Measurements from ENCODE around the gene PLPP4.

PLPP4 gene

DNA sequence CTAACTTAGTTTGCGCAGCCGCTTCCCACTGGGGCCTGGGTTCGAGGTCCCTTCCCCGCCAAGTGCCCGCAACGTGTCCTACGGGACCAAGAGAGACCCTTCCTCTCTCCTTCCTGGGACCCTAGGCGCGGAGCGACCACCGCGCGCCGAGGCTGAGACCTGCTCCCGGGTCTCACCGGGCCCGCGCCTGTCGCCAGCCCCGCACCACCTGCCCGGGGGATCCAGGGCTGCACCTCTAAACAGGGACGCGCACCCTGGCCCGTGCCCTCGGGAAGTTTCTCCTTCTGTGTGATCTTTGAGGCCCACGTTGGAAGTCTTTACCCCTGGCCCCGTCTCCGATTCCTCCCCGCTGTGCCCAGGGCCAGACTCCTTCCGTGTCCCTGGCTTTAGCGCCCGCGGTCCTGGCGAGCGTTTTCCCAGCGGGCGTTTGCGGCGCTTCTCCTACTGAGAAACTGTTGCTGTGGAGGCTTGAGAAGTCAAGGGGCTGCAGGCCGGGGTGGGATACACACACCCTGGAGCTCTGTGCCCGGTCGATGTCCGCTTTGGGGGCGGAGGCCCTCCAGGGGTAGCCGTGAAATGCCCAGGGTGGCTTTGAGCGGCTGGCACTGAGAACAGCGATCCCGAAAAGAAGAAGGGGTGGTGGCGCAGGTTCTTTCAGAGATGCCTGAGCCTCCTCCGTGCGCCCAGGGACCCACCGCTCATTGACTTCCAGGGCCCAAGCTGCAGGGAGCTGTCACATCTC, 575 bp downstream of the PLPP4 start:
- DNase-seq: no peak

DNA sequence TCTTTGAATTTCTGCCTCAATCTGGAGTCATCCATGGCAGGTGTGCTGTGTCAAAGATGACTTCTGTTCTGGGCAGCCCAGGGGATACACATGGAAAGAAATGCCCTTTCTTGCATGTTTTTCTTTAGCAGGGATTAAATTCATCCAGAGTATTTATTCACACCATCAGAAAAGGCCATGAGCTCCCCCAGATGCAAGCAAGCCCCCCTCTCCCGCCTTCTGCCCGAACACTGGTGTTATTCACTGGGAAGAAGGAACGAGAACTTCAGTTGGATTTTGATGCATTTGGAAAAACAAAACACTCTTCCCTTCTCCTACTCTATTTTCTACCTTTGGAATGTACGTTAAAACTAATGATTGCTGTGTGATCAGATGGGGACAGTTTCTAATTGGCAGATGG, 1.4 kb downstream of the PLPP4 start:
- DNase-seq: no peak

GRCh38 chr10:120459185-120459584, 2.2 kb downstream of the PLPP4 start:
- no peak for DNase-seq

DNA sequence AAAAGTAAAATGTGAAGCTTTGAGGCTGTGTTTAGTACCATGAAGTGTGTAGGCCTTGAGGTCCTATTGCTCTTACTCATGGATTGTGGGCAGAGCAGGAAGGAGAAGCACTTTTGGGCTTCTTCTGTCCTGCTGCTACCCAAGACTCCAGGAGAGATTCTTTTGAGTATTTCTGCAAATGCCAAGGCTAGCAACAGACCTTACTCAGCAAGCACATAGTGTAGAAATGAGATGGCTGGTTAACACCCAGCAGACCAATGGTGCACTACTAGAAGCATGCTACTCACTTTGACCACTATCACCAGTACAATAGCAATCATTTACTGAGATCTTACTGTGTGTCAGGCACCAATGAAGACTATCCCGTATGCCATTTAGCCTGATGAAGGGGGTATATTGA, 3.2 kb downstream of the PLPP4 start:
- DNase-seq: peak; percentile 33

- peak; percentile 95 for DNase-seq
These were observed 3.7 kb downstream of the PLPP4 start for GRCh38 chr10:120460776-120461175.

- no peak for DNase-seq
These were observed 5.1 kb downstream of the PLPP4 start for GRCh38 chr10:120462018-120462682.

- no peak for DNase-seq
These were observed 8.1 kb downstream of the PLPP4 start for GRCh38 chr10:120465138-120465537.

DNA sequence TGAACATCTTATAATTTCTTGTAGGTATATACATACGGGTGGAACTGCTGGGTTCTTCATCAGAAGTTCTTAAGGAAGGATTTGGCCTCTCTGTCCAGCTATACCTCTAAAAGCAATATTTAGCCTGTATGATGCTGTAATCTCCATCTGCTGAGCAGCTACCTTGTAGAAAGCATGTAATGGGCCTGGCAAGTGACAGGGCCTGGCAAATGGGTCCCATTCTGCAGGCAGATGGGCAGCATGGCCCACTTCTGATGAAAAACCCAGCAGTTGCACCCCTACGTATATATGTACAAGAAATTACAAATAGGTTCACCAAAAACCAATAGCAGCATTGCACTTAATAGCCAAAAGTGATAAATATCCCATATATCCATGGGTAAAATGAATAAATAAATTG, 9.0 kb downstream of the PLPP4 start:
- DNase-seq: no peak

DNA sequence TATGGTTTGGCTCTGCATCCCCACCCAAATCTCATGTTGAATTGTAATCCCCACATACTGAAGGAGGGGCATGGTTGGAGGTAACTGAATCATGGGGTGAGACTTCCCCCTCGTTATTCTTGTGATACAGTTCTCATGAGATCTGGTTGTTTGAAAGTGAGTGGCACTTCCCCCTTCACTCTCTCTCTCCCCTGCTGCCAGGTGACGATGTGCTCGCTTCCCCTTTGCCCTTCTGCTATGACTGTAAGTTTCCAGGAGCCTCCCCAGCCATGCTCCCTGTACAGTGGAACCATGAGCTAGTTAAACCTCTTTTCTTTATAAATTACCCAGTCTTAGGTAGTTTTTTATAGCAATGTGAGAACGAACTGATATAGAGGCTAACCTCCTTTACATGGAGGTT, 16.6 kb downstream of the PLPP4 start:
- DNase-seq: no peak

DNA sequence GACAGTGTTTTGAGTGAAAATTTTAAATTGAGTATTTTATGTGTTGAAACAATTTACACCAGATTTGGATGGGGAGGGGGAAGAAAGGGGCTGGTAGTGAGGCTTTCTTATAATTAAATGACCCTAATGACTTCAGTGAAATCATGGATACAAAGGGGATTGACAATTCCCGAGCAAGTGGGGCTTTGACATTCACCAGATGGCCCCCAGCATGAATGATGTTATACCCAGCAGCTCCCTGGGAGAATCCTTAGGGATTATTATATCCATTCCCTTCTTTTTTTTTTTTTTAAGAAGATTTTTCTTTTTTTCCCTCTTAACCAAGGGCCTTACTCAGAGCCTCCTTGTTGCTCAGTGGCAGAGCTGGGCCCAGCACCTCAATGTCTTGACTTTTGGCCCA, 17.9 kb downstream of the PLPP4 start:
- no peak for DNase-seq

DNA sequence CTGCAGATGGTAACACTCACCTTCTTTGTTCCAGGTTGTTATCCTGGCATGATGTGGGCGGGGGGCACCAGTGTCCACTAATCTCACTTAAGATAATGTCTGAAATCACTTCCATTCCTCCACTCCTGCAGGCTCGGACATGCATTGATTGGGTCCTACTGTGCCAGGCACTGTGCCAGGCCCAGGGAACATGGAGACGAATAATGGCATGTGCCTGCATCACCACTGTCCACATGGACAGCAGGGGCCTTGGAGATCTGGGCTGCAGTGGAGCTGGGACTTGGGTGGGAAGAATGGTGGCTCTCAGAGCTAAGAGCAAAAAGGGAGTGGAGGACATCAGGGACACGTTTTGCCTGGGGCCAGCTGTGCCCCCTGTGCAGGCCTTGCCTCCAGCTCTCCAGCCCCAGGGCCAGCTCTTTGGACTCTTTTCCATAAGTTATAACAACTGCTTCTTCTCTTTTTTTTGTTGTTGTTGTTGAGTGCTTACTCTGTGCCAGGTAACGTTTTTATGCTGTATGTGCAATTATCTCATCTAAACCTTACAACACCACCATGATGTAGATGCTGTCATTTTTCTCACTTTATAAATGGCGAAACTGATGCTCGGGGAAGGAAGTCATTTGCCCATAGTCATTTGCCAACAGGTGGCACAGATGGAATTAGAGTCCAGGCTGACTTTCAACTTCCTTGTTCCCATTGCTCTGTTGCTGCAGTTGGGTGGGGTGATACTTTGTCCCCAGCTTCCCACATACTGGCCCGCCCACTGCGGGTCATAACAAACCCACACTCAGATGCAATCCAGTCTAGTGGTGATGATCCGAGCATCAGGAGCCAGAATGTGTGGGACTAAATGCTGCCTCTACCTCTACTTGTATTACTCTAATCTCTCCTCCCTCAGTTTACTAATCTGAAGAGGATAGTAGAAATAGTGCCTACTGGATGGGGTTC, 19.1 kb downstream of the PLPP4 start:
- no peak for DNase-seq

DNA sequence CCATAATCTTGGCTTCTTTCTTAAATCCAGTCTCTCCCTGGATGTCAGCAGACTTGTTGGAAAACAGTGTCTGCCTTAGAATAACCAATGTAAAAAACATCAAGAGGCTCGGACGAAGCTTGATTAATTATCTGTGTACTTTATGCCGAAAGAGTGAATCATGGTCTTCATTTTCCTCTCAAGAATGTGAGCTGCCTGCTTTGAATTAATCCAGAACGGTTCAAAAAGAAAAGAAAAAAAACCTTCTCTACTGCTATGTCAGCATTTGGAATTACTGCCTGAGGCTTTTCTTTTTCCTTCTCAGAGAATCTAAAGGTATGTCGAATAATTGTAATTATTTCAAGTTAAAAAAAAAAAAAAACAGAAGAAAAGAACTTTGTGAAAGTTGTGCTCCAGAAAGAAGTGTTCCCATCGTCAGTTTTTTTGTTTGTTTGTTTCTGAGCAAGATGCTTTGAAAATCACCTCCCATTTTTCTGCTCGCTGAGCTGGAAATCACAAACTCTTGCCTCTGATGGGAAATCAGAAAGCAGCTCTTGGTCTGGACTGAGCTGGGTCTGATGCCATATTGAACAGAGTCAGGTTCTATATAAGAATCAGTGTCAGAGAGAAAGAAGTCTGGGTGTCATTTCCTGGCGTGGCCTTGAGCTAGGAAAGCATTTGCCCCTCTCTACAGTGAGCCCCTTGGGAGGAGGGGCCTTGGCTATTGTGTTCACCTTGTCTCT, 20.2 kb downstream of the PLPP4 start:
- peak; percentile 69 for DNase-seq

- peak; percentile 42 for DNase-seq
These were observed 20.7 kb downstream of the PLPP4 start for GRCh38 chr10:120477743-120478141.

DNA sequence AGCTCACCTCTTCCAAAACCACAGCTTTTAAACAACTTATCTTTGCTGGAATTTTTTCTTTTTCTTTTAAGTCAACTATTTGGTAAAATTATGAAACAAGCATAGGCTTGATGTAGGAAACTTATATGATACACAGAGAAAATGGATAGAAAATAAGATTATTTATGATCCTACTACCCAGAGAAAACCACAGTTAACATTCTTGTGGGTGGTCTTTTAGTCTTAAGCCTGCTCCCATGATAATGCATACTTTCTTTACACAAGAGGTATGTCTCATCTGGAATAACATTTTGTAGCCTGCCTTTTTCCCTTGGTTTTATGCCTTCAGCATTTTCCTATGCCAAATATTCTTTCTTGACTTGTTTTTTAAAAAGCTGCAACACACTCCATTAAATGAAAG, 21.4 kb downstream of the PLPP4 start:
- DNase-seq: no peak

GRCh38 chr10:120479506-120479905, 22.5 kb downstream of the PLPP4 start:
- no peak for DNase-seq

DNA sequence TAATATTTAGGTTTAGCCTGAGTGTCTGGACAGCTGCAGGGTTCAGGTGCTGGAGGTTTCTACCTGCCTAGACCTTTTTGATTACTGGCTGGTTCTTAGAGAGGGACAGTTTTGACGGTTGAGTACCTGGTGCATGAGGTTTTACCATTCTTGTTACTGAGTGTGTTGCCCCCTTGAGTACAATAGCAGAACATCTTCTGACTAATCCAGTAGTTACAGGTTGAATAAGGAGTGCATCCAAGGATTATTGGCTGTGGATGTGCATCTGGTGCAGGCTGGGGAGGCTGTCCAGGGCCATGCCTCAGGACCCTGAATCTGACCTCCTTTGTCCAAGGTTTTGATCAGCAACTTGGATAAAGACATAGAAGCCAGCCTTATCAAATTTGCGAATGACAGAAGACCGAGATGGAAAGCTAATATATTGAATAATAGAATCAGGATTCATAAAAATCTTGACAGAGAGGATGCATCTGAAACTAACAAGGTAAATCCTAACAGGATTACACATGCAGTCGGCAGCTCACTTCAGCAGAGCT, 23.1 kb downstream of the PLPP4 start:
- no peak for DNase-seq

GRCh38 chr10:120480848-120481247, 23.8 kb downstream of the PLPP4 start:
- DNase-seq: no peak

DNA sequence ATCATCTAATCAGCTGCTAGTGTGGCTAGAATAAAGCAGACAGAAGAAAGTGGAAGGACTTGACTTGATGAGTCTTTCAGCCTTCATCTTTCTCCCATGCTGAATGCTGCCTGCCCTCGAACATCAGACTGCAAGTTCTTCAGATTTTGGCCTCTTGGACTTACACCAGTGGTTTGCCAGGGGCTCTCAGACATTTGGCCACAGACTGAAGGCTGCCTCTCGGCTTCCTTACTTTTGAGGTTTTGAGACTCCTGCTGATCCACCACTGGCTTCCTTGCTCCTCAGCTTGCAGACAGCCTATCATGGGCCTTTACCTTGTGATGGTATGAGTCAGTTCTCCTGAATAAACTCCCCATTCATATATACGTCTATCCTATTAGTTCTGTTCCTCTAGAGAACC, 26.0 kb downstream of the PLPP4 start:
- DNase-seq: no peak

DNA sequence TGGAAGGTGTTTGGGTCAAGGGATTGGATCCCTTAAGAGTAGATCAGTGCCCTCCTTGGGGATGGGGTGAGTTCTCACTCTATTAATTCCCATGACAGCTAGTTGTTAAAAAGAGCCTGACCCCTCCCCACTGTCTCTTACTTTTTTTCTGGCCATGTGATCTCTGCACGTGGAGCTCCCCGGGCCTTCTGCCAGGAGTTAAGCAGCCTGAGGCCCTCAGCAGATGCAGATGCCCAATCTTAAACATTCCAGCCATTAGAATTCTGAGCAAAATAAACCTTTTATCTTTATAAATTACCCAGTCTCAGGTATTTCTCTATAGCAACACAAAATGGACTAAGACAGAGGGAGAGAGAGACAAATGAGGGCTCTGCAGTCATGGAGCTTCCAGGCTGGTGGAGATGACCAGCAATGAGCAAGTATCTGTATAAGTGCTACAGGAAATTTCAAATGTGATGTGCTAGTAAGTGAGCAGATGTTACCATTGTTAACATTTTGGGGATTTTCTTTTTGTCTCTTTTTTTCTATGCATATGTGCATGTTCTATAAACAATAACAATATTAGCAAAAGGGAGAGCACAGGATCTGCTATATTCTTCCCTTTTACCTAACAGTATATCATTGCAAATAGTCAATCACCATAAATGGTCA, 26.7 kb downstream of the PLPP4 start:
- DNase-seq: no peak

DNA sequence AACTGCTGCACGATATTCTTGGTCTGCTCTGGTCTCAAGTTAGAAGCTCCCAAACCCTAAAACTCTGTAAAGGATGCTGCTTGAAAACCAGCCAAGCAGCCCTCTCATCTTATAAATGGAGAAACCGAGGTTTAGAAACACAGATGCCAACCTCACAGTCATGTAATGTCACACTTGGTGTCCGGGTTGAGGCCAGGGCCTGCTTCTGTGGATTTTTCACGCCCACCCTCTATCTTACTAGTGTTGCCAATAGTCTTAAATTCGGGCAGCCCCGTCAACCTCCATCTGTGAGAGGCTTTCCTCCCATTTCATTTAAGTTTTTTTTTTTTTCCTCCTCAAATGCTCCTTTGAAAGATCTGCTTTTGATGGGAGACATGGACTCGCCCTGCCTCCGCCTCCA, 28.9 kb downstream of the PLPP4 start:
- DNase-seq: no peak

GRCh38 chr10:120486671-120487205, 29.7 kb downstream of the PLPP4 start:
- DNase-seq: no peak

- DNase-seq: no peak
These were observed 33.3 kb downstream of the PLPP4 start for GRCh38 chr10:120490288-120490687.

Measured in EL (cell line).